NCI-H1417 (cell line): ENCODE measurements around the gene P2RY14.
A peak's percentile ranks its signal among the peaks of the same experiment; 100 is the strongest.

Source experiments
- DNase-seq, 3 experiments: peaks; one replicate each; lab custom pipeline; 2025; lab: John Stamatoyannopoulos, UW

P2RY14 gene

GRCh38 chr3:151300539-151300938, 22.2 kb upstream of the P2RY14 start:
- no peak for DNase-seq

- DNase-seq: peak in 2 of 3 experiments; percentile 37 to 59
Observed at GRCh38 chr3:151299006-151299405, 20.7 kb upstream of the P2RY14 start.

- no peak for DNase-seq
Observed at GRCh38 chr3:151297429-151297828, 19.1 kb upstream of the P2RY14 start.

GRCh38 chr3:151296226-151296625, 17.9 kb upstream of the P2RY14 start:
- no peak for DNase-seq

- DNase-seq: no peak
Observed at GRCh38 chr3:151293127-151293526, 14.8 kb upstream of the P2RY14 start.

GRCh38 chr3:151290673-151291072, 12.3 kb upstream of the P2RY14 start:
- DNase-seq: peak in 1 of 3 experiments; percentile 25

- no peak for DNase-seq
Observed at GRCh38 chr3:151289445-151289844, 11.1 kb upstream of the P2RY14 start.

GRCh38 chr3:151285940-151286339, 7.6 kb upstream of the P2RY14 start:
- DNase-seq: no peak

GRCh38 chr3:151283907-151284461, 5.6 kb upstream of the P2RY14 start:
- no peak for DNase-seq

- no peak for DNase-seq
Observed at GRCh38 chr3:151283387-151283786, 5.0 kb upstream of the P2RY14 start.

- peak; percentile 33 to 83 (median 47) for DNase-seq
Observed at GRCh38 chr3:151282921-151283320, 4.6 kb upstream of the P2RY14 start.

GRCh38 chr3:151281671-151282324, 3.5 kb upstream of the P2RY14 start:
- no peak for DNase-seq

- DNase-seq: no peak
Observed at GRCh38 chr3:151276687-151277042, 1.7 kb downstream of the P2RY14 start.

- DNase-seq: peak in 1 of 3 experiments; percentile 41
Observed at GRCh38 chr3:151276038-151276686, 2.2 kb downstream of the P2RY14 start.

GRCh38 chr3:151275091-151275490, 3.3 kb downstream of the P2RY14 start:
- no peak for DNase-seq

- DNase-seq: no peak
Observed at GRCh38 chr3:151269631-151270030, 8.7 kb downstream of the P2RY14 start.

GRCh38 chr3:151268267-151269235, 9.8 kb downstream of the P2RY14 start:
- peak in 1 of 3 experiments; percentile 9 for DNase-seq

- DNase-seq: no peak
Observed at GRCh38 chr3:151267066-151267465, 11.3 kb downstream of the P2RY14 start.

- peak in 1 of 3 experiments; percentile 48 for DNase-seq
Observed at GRCh38 chr3:151265866-151266265, 12.5 kb downstream of the P2RY14 start.

- no peak for DNase-seq
Observed at GRCh38 chr3:151265166-151265565, 13.2 kb downstream of the P2RY14 start.

GRCh38 chr3:151264605-151265004, 13.7 kb downstream of the P2RY14 start:
- no peak for DNase-seq

GRCh38 chr3:151262871-151263525, 15.3 kb downstream of the P2RY14 start:
- DNase-seq: no peak
